ENCODE data around the gene ASPSCR1. TPM values are rescaled to one million over a fixed set of nuclear protein-coding genes. Genes with fewer than 3 reads are reported as not detected.

Gene ASPSCR1
- total RNA-seq, 2 experiments from 2014 or later, result 77.8 to 89.1 TPM

- intact Hi-C loops (cut with micrococcal nuclease; ENCODE audit: unreplicated experiment), result no loop called here
- no peaks in the 10 kb centered on the region for H3K4me1 ChIP-seq (ENCODE audit: insufficient read depth, low read length, poor library complexity, severe bottlenecking)
- no peaks in the 10 kb centered on the region for H3K9me2 ChIP-seq (ENCODE audit: insufficient read depth, low read length)
- no TSS peak for BruUV-seq (replicated peaks)
- no peak for DNase-seq (ENCODE audit: low spot score)
- ChIA-PET CTCF (ENCODE audit: unreplicated experiment) (no interaction called here), POLR2A (no interaction called here)
- H3K9me3 ChIP-seq (ENCODE audit: low read length), result no peaks in the 10 kb centered on the region
- TF ChIP-seq CTCF (conservative IDR thresholded peaks at IDR 0.05; ENCODE audit: low read length) (no peak), EZH2phosphoT487 (IDR thresholded peaks at IDR 0.05; ENCODE audit: borderline replicate concordance, low read depth, low read length) (no peak)
- H2AFZ ChIP-seq (ENCODE audit: low read length), result no peak overlapping the region
- no peak overlapping the region for H3K4me2 ChIP-seq (ENCODE audit: low read length)
- H3K27ac ChIP-seq (ENCODE audit: low read depth, low read length, poor library complexity, severe bottlenecking), result no peak overlapping the region
- H4K20me1 ChIP-seq (ENCODE audit: insufficient read depth, low read length), result no peaks in the 10 kb centered on the region
- H3K79me2 ChIP-seq (ENCODE audit: insufficient read depth, low read depth, low read length), result no peaks in the 10 kb centered on the region
- peaks cover 8% of the 10 kb centered on the region; the same call in 1 of the 2 replicates for H3K36me3 ChIP-seq (ENCODE audit: insufficient read depth, low read length)
- H3K4me3 ChIP-seq (ENCODE audit: low read depth, low read length, poor library complexity, severe bottlenecking), result no peak overlapping the region
Measured at GRCh38 chr17:81999976-82000802, 22.8 kb downstream of the ASPSCR1 start.

GRCh38 chr17:82000803-82001570, 23.6 kb downstream of the ASPSCR1 start:
- no peak overlapping the region for H3K4me3 ChIP-seq (ENCODE audit: low read depth, low read length, poor library complexity, severe bottlenecking)
- H3K79me2 ChIP-seq (ENCODE audit: insufficient read depth, low read depth, low read length), result no peaks in the 10 kb centered on the region
- peak; percentile 45 for DNase-seq (ENCODE audit: low spot score)
- no peak overlapping the region for H3K4me2 ChIP-seq (ENCODE audit: low read length)
- peaks cover 8% of the 10 kb centered on the region; the same call in 1 of the 2 replicates for H3K36me3 ChIP-seq (ENCODE audit: insufficient read depth, low read length)
- POLR2A ChIA-PET, result no interaction called here
- no peak overlapping the region for H3K27ac ChIP-seq (ENCODE audit: low read depth, low read length, poor library complexity, severe bottlenecking)
- CTCF ChIA-PET (ENCODE audit: unreplicated experiment), result no interaction called here
- no TSS peak for BruUV-seq (replicated peaks)
- H2AFZ ChIP-seq (ENCODE audit: low read length), result no peak overlapping the region
- TF ChIP-seq EZH2phosphoT487 (IDR thresholded peaks at IDR 0.05; ENCODE audit: borderline replicate concordance, low read depth, low read length) (no peak), CTCF (conservative IDR thresholded peaks at IDR 0.05; ENCODE audit: low read length) (no peak)
- H3K9me2 ChIP-seq (ENCODE audit: insufficient read depth, low read length), result no peaks in the 10 kb centered on the region
- H3K4me1 ChIP-seq (ENCODE audit: insufficient read depth, low read length, poor library complexity, severe bottlenecking), result no peaks in the 10 kb centered on the region
- no peaks in the 10 kb centered on the region for H4K20me1 ChIP-seq (ENCODE audit: insufficient read depth, low read length)
- intact Hi-C loops (cut with micrococcal nuclease; ENCODE audit: unreplicated experiment), result no loop called here
- H3K9me3 ChIP-seq (ENCODE audit: low read length), result no peaks in the 10 kb centered on the region
